GM20431 (cell line): Measurements from ENCODE around the gene PNLIPRP1.

Source experiments
- in situ Hi-C: fragments of 300-500 bp; cut with MseI, MboI; formaldehyde crosslinking; loops from one replicate; pipeline ENCODE4 v1.15.0; 2020; ENCODE audit warnings: low sequenced_read_pairs; ENCODE audit not compliant: unreplicated experiment

Gene PNLIPRP1

DNA sequence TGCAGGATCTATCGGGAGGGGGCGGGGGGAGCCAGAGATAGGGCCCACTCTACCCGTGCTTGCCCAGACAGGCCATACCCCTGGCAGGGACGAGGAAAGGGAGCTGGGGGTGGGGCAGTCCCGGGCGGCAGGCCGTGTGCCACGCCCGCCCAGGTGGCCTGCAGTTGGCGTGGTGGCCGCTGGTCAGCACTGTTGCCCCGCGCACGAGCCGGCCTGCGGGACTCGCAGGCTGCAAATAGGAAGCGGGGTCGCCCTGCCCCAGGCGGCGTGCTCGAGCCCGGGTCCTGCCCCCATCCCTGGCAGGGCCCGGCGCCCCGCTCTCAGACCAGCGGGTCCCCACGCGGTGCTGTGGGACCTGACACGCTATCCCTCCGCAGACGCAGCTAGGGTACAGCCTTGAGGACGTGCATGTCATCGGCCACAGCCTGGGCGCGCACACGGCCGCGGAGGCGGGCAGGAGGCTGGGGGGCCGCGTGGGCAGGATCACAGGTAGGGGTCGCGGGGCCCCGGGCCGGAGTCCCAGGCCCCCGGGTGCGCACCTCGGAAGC lies 36.7 kb downstream of the PNLIPRP1 start:
- in situ Hi-C loops = no loop called here

DNA sequence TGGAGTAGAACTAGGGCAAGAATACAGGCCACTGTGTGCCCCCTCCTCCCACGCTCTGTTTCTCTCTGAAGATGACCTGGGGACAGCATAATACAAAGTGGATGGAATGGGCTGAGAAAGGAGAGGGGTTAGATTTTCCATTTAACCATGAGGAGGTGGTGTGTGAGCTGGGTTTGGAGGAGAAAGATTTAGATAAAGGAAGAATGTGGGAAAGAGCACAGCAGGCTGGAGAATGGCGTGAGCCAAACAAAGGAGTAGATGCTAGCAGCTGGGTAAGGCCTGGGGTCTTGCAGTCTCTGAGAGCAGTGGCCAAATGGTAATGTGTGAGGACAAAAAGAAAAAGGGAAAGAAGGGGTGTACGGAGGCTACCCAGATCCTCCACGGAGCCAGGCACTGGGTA lies 38.6 kb downstream of the PNLIPRP1 start:
- in situ Hi-C loops = no loop called here

DNA sequence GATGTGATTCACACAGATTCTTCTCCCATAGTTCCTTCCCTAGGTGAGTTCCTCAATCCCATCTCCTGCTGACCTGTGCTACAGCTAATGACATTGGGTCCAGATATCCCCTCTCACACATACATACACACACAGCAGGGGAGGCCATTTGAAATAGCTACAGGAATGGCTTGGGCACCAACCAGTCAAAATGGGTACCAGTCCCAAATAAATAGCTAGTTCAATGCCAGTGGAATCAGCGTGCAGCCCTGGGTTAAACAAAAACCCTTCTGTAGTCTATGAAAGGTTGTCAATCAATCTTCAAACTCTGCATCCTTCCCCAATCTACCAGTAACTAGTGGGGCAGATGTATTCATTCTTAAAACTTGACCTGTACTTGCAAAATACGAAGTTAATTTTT lies 39.3 kb downstream of the PNLIPRP1 start:
- in situ Hi-C loops = no loop called here

DNA sequence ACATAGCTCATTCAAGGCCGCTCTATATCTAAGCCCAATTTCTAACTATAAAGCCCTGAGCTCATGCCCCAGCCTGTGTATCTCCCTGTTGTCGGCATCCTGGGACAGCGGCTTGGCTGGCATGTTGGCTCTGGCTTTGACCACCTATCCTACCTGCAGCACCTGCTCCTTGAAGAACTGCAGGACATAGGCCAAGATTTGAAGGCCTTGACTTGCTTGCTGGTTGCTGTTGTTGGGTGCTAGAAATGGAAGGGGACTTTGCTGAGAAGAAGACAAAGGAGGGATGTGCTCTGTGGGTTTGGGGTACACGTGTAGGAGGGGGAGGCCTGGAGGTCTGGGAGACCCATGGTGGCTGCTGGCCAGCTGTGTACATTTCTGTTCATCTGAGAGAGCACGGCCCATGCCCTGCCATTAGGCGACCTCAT lies 41.1 kb downstream of the PNLIPRP1 start:
- in situ Hi-C loops = no loop called here

DNA sequence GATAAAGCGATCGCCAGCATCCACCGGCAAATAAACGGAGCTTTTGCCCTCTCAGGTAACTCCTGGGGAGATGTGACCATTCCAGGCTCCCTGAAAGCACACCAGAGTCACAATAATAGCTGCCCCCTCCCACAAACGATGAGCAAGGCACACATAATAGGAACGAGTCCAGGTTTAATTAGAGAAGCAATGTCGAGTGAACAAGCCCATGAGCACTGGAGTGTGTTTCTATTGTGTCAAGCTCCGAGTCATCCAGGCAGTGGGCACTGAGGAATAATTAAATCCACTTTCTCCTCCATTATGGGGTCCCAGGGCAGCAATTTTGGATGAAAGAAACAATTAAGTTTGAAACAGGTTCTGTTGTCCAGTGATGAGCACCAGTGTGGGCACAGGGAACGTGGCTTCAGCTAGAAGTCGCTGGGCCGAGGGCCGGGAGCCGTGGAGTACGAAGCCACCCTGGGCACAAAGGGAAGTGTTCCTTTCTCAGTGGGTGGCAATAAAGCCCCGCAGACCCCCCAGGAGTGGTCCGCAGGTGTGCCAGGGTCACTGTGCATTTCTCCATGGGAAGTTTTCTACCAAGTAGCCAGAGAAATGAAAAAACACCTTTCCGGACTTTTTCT lies 41.9 kb downstream of the PNLIPRP1 start:
- in situ Hi-C loops = no loop called here

DNA sequence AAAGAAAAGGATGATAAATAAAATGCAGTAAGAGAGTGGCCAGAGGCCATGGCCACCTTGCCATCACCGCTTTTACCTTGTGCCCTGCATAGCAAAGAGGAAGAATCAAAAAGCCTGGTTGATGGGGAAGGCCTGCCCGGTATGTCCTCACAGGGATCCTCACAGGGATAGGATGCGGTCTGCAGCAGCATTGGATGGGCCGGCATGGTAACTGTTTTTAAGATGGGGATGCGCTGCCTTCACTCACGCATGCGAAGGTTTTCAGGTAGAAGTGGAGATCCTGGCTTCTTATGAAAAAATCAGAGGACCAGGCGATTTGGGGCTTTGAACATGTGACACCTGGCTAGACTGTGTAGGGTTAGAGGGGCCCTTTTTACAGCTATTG lies 42.4 kb downstream of the PNLIPRP1 start:
- in situ Hi-C loops = no loop called here

DNA sequence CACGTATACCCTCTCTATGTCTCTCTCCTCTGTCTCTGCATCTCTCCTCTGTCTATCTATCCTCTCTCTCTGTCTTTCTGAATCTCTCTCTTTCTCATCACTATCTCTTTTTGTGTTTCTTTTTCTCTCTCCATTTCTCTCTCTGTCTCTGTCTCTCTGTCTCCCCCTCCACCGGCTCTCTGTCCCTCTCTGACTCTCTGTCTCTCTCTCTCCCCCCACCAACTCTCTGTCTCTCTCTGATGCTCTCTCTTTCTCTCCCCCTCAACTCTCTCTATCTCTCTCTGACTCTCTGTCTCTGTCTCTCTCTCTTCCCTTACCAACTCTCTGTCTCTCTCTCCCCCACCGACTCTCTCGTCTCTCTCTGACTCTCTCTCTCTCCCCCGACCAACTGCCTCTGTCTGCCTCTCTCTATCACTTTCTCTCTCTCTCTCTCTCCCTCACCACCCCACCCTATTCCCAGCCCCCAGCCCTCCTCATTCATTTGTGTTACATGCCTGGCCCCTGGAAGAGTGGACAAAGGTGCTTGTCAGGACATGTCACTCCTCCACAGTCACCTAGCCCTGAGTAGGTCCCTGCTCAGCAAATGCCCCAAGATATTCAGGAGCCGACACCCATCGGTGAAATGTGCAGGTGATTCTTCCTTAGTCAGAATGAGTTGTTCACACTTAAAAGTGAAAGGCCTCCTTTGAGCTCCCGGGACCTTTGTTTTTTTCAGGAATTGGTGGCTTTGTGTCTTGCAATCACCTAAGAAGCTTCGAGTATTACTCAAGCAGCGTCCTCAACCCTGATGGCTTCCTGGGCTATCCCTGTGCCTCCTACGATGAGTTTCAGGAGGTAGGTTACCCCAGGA lies 43.6 kb downstream of the PNLIPRP1 start:
- in situ Hi-C loops = no loop called here

DNA sequence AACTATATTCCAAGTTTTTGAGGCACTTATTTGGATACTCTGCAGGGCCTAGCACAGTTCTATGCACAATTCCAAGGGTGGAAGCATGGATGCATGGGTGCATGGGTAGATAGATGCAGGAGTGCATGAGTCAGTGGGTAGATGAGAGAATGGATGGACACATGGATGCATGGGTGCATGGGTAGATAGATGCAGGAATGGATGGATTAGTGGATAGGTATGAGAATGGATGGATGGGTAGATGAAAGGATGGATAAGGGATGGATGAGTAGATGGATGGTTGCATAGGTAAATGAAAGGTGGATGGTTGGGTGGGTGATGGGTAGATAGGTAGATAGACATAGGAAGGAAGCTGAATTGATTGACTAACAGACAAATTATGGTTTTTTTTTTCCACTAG lies 45.6 kb downstream of the PNLIPRP1 start:
- in situ Hi-C loops = no loop called here

DNA sequence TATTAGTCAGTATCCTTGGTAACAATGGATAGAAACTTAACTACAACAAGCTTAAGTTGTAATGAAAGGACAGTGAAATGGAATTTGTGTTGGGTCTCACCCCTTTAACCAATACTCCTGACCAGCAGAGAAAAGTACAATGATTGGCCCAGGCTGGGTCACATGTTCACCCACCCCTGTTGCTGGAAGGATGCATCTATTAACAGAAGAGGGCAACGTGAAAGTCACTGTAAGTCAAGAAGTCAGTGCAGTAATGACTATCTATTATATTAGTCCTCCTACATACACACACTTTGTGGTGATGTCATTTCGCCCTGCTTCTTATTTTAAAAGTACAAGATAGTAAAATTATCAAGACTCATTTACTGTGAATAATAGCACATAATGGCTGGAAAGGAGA lies 46.2 kb downstream of the PNLIPRP1 start:
- in situ Hi-C loops = no loop called here

DNA sequence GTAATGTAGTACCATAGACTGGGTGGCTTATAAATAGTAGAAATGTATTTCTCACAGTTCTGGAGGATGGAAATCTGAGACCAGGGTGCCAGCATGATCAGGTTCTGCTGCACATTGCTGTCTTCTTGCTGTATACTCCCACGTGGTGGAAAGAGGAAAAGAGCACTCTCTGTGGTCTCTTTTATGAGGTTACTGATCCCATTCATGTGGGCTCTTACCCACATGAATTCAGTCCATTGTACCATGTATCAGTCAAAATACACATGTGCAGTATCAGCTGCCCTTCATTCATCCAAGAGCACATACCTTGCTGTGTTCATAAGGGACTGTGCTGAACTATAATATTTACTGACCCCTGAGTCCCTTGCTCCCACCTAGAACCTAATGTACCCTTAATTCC lies 47.1 kb downstream of the PNLIPRP1 start:
- in situ Hi-C loops = no loop called here

DNA sequence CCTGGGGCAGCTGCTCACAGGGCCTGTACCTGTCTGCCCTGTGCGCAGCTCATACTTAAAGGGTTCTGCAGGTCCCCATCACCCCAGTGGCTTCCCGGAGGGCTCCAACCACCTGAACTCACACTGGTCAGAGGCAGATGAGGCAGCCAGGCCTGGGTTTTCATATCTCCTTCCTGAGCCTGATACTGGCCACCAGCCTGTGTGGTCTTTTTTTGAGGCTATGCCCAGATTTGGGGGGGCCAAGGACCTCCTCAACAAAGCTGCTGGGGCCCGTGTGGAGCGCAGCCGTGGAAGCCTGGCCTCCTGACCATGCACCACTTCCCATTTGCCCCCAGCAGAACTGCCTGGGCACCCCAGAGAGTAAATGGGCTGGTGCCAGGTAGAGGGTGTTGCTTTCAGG lies 55.7 kb downstream of the PNLIPRP1 start:
- in situ Hi-C loops = no loop called here

DNA sequence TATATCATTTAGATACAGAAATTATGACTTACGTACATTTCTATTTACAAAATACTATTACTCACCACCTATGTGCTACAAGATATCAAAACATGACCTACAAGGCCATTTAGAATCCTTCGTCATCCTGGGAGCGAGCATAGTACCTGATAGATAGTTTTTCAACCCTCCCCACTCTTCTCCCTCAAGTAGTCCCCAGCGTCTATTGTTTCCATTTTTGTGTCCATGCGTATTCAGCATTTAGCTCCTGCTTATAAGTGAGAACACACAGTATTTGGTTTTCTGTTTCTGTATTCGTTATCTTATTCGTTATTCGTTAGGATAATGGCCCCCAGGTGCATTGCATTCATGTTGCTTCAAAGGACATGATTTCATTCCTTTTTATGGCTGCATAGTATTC lies 58.1 kb downstream of the PNLIPRP1 start:
- in situ Hi-C loops = no loop called here

DNA sequence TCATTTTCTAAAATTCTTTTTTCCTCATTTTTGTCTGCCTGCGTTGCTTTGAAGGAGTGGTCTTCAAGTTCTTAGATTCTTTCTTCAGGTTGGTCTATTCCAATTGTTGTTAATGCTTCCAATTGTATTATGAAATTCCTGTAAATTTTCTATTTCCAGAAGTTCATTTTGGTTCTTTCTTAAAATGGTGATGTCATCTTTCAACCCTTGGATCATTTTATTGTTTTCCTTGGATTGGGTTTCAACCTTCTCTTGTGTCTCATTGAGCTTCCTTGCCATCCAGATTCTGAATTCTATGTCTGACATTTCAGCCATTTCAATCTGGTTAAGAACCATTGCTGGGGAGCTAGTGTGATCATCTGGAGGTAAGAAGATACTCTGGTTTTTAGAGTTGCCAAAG lies 63.1 kb downstream of the PNLIPRP1 start:
- in situ Hi-C loops = no loop called here

DNA sequence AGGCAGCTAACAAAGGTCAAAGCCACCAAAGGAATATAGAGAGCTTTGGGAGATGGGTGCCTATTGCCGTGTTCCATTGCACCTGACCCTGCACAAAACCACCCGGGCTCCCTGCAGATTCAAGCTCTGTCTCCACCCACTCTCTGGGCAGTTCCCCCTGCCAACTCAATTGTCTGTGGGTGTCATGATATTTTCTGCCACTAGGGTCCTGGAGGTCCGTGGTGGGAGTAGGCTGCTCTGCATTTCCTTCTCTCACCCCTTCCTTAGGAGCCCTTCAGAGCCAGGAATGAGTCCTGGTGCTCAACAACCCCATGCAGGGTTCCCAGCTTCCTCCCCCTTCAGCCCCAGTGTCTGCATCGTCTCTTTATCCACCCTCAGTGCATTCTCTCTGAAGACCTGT lies 64.1 kb downstream of the PNLIPRP1 start:
- in situ Hi-C loops = no loop called here

DNA sequence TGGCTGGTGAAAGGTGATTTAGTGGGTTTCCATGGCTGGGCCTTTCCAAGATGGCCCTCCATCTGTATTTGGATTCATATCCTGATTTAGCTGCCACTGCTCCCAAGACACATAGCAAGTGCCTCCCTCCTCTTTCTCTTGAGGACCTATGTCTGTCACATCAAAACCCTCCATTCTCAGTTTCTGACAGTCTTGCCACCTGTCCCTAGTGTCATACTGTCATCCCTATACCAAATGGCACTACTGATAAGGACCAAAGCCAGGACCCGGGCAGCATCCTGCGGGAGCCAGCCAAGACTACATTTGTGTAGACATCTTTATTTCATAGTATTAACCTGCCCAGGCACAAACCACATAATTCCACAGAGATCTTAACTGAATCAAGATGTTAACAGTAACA lies 64.8 kb downstream of the PNLIPRP1 start:
- in situ Hi-C loops = no loop called here

DNA sequence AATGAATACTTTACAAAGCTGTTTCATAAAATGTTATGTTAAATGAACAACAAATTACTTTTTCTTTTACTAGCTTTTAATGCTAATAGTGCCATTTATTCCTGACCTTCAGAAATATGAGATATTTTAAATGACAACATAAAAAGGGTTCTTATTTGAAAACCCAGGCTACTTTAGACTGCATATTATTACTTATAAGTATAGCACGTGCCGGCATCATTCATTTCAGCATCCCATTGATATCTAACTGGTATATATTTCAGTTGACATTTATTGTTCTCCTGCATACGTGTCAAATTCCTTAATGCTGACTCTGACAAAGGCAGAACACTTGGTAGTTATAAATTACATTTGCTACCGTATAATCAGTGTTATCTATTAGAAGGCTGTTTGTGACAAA lies 65.3 kb downstream of the PNLIPRP1 start:
- in situ Hi-C loops = no loop called here

DNA sequence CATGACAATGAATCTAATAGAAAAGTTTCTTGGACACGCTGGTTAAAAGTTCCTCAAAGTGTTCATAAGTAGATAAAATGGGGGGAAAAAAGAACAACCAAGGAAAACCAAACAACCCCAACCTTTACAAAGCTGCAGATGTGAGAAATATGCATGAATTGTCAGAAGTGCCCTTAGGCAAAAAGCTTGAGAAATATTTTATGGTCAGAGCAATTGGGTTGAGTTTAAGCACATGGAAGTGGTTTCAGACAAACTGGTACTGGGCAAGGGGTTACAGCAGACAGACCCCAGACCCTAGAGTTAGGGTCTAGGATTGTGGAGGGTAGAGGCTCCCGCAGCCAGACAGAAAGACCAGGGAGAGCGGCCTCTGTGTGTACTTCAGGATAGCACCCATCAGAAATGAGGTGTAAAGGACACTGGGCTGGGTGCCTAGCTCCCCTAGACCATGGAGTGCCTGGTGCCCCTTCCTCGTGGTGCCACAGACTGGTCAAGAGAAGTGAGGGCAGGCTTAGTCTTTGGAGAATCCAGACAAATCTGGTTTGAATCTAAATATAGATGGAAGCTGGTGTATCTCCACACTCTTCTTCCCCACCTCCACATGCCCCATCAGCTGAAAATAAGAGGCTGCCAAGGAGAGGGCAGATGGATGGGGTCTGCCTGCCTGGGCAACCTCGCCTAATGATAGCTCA lies 67.2 kb downstream of the PNLIPRP1 start:
- in situ Hi-C loops = no loop called here
